ENCODE data around the gene MIPEP.

Gene MIPEP

DNA sequence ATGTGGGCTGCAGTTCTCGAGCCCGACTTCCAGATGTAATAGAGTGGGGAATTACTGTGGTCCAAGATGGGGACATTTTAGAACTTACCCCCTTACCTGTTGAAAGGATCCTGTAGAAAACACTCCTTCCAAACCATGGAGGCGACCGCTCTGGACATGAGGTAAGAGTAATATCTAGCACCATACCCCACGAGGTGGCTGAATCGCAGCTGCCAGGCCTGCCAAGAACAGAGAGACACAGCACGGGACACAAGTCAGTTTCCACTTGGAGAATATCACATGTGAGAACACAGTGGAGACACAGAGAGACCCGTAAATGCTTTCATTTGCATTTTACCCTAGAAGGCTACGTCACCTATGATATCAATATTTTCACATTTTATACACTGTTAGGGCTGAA is 129.2 kb downstream of the MIPEP start:
- H3K27me3 ChIP-seq (ENCODE audit: insufficient read depth, poor library complexity, severe bottlenecking): no peaks in the 10 kb centered on the region
- no peak overlapping the region for H3K4me3 ChIP-seq (replicated peaks; ENCODE audit: insufficient read depth, low read length)
- H3K27ac ChIP-seq (replicated peaks): no peak overlapping the region
- no peak for DNase-seq (ENCODE audit: low read depth in 1 of 2, low spot score in 1 of 2)
- TF ChIP-seq, protein P1, sequence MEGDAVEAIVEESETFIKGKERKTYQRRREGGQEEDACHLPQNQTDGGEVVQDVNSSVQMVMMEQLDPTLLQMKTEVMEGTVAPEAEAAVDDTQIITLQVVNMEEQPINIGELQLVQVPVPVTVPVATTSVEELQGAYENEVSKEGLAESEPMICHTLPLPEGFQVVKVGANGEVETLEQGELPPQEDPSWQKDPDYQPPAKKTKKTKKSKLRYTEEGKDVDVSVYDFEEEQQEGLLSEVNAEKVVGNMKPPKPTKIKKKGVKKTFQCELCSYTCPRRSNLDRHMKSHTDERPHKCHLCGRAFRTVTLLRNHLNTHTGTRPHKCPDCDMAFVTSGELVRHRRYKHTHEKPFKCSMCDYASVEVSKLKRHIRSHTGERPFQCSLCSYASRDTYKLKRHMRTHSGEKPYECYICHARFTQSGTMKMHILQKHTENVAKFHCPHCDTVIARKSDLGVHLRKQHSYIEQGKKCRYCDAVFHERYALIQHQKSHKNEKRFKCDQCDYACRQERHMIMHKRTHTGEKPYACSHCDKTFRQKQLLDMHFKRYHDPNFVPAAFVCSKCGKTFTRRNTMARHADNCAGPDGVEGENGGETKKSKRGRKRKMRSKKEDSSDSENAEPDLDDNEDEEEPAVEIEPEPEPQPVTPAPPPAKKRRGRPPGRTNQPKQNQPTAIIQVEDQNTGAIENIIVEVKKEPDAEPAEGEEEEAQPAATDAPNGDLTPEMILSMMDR (IDR thresholded peaks at IDR 0.05; ENCODE audit: insufficient read depth, low read length): no peak

- Histone ChIP-seq H3K27ac (replicated peaks) (no peak overlapping the region), H3K27me3 (ENCODE audit: insufficient read depth, poor library complexity, severe bottlenecking) (no peaks in the 10 kb centered on the region), H3K4me3 (replicated peaks; ENCODE audit: insufficient read depth, low read length) (no peak overlapping the region)
- DNase-seq (ENCODE audit: low read depth in 1 of 2, low spot score in 1 of 2): no peak
- TF ChIP-seq POLR2AphosphoS5 (IDR thresholded peaks at IDR 0.05; ENCODE audit: low read depth): no peak
- no peak for TF ChIP-seq REST (IDR thresholded peaks at IDR 0.05; ENCODE audit: insufficient replicate concordance, low read depth)
Observed at GRCh38 chr13:23758798-23759527, 130.2 kb downstream of the MIPEP start.

DNA sequence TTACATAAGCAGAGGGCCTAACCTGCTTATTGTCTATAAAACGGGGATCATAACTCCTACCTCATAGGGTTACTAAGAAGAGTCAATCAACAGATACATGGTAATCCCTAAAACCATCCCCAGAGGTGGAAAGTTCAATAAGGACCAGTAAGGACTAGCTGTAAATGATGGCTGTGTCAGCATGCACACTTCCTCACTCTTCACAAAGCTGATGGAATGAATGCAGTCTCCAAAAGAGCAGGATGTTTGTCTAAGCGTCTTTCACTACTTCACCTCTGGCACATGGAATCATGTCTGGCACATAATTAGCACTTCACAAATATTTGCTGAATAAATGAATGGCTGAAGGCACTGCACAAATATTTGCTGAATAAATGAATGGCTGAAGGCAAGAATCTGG is 134.2 kb downstream of the MIPEP start:
- no peaks in the 10 kb centered on the region for H3K27me3 ChIP-seq (ENCODE audit: insufficient read depth, poor library complexity, severe bottlenecking)
- H3K4me3 ChIP-seq (replicated peaks; ENCODE audit: insufficient read depth, low read length): no peak overlapping the region
- no peak for DNase-seq (ENCODE audit: low read depth in 1 of 2, low spot score in 1 of 2)
- no peak overlapping the region for H3K27ac ChIP-seq (replicated peaks)
- TF ChIP-seq GABPA (IDR thresholded peaks at IDR 0.05; ENCODE audit: low read depth) (no peak), REST (IDR thresholded peaks at IDR 0.05; ENCODE audit: insufficient replicate concordance, low read depth) (no peak), POLR2AphosphoS5 (IDR thresholded peaks at IDR 0.05; ENCODE audit: low read depth) (no peak), SPI1 (IDR thresholded peaks at IDR 0.05; ENCODE audit: borderline replicate concordance, low read depth) (no peak)
- TF ChIP-seq, protein P1 (IDR thresholded peaks at IDR 0.05; ENCODE audit: insufficient read depth, low read length): no peak

GRCh38 chr13:23754506-23754905 is 134.7 kb downstream of the MIPEP start:
- DNase-seq (ENCODE audit: low read depth in 1 of 2, low spot score in 1 of 2): no peak
- TF ChIP-seq SPI1 (IDR thresholded peaks at IDR 0.05; ENCODE audit: borderline replicate concordance, low read depth) (no peak), REST (IDR thresholded peaks at IDR 0.05; ENCODE audit: insufficient replicate concordance, low read depth) (no peak), GABPA (IDR thresholded peaks at IDR 0.05; ENCODE audit: low read depth) (no peak), POLR2AphosphoS5 (IDR thresholded peaks at IDR 0.05; ENCODE audit: low read depth) (no peak)
- TF ChIP-seq, protein P1 (IDR thresholded peaks at IDR 0.05; ENCODE audit: insufficient read depth, low read length): no peak
- Histone ChIP-seq H3K4me3 (replicated peaks; ENCODE audit: insufficient read depth, low read length) (no peak overlapping the region), H3K27me3 (ENCODE audit: insufficient read depth, poor library complexity, severe bottlenecking) (no peaks in the 10 kb centered on the region), H3K27ac (replicated peaks) (no peak overlapping the region)

Data from HL-60 (cell line).